Body of pancreas (tissue), 4 donors: Measurements from ENCODE around the gene SPAG6.

Experiments used
- CTCF ChIP-seq, 7 experiments: fragments of 450-650 bp in 4 of 7; fragments of 200-600 bp in 3 of 7; sonication (generic) in 3 of 7; IDR thresholded peaks; one replicate each; pipeline ENCODE4 v1.5.1; 2016 to 2019; ENCODE audit warnings: antibody characterized with exemption in 7 of 7
- POLR2A ChIP-seq, 3 donors: fragments of 450-650 bp; IDR thresholded peaks; one replicate each; pipeline ENCODE4 v1.6.1; 2016; ENCODE audit warnings: antibody characterized with exemption in 3 of 3, mild to moderate bottlenecking in 2 of 3

- TF ChIP-seq CTCF (IDR thresholded peaks at IDR 0.05) (no peak), POLR2A (IDR thresholded peaks at IDR 0.05) (no peak)
Measured at GRCh38 chr10:22349755-22350154, 4.5 kb downstream of the SPAG6 start.
